ENCODE measurements around the gene MXRA8. TPM values are rescaled to one million over a fixed set of nuclear protein-coding genes. Genes with fewer than 3 reads are reported as not detected.

Gene MXRA8
- total RNA-seq, 1 donor from 2014 or later, result 345 TPM

GRCh38 chr1:1332774-1333480 is 25.4 kb downstream of the MXRA8 start:
- DNase-seq (ENCODE audit: low spot score in 2 of 2), result no peak
- intact Hi-C loops (cut with DNase I), result no loop called here
- Histone ChIP-seq H3K36me3 (peaks cover 19 to 31% of the 10 kb centered on the region in 2 donors), H3K4me3 (no peak overlapping the region), H3K27ac (no peak overlapping the region), H3K9me3 (no peaks in the 10 kb centered on the region), H3K27me3 (no peaks in the 10 kb centered on the region), H3K4me1 (no peaks in the 10 kb centered on the region)
- no peak for TF ChIP-seq CTCF (IDR thresholded peaks at IDR 0.05)

- intact Hi-C loops (cut with DNase I), result no loop called here
- no peaks in the 10 kb centered on the region for H3K9me3 ChIP-seq
- TF ChIP-seq CTCF (IDR thresholded peaks at IDR 0.05), result no peak
- no peak overlapping the region for H3K27ac ChIP-seq
- no peak overlapping the region for H3K4me3 ChIP-seq
- no peak for DNase-seq (ENCODE audit: low spot score in 2 of 2)
- peaks cover 18 to 31% of the 10 kb centered on the region in 2 donors for H3K36me3 ChIP-seq
- H3K27me3 ChIP-seq, result no peaks in the 10 kb centered on the region
- H3K4me1 ChIP-seq, result no peaks in the 10 kb centered on the region
Measured at GRCh38 chr1:1332031-1332755, 26.2 kb downstream of the MXRA8 start.

GRCh38 chr1:1331068-1331965 is 27.0 kb downstream of the MXRA8 start, which contains the start of gene TAS1R3:
Gene TAS1R3 (plus strand): TSS chr1:1331280. CDS start chr1:1331346, 66 bp downstream.
- H3K27ac ChIP-seq, result no peak within 1 kb of the TSS
- TF ChIP-seq CTCF (IDR thresholded peaks at IDR 0.05), result no peak
- H3K4me3 ChIP-seq, result no peak within 1 kb of the TSS
- H3K4me1 ChIP-seq, result no peaks in the 10 kb centered on the region
- H3K27me3 ChIP-seq, result no peaks in the 10 kb centered on the region
- intact Hi-C loops (cut with DNase I), result no loop called here
- peaks cover 18 to 30% of the 10 kb centered on the region in 2 donors for H3K36me3 ChIP-seq
- H3K9me3 ChIP-seq, result no peaks in the 10 kb centered on the region
- no peak for DNase-seq (ENCODE audit: low spot score in 2 of 2)

GRCh38 chr1:1330366-1331067 is 27.8 kb downstream of the MXRA8 start:
- Histone ChIP-seq H3K9me3 (no peaks in the 10 kb centered on the region), H3K4me1 (peaks cover 3 to 5% of the 10 kb centered on the region in 2 donors), H3K36me3 (peaks cover 13 to 22% of the 10 kb centered on the region in 2 donors), H3K27ac (no peak overlapping the region), H3K27me3 (no peaks in the 10 kb centered on the region), H3K4me3 (no peak overlapping the region)
- TF ChIP-seq CTCF (IDR thresholded peaks at IDR 0.05), result no peak
- no peak for DNase-seq (ENCODE audit: low spot score in 2 of 2)
- intact Hi-C loops (cut with DNase I), result no loop called here
